Liver (tissue), 9 donors: ENCODE measurements around the gene SAA4. TPM values are rescaled to one million over a fixed set of nuclear protein-coding genes. Genes with fewer than 3 reads are reported as not detected.
A peak's percentile ranks its signal among the peaks of the same experiment; 100 is the strongest.

Experiments used
- DNase-seq: peaks from one replicate; pipeline ENCODE4 v3.0.0-alpha.2; 2017; ENCODE audit warnings: low spot score
- H3K27ac ChIP-seq, 2 donors: one replicate each; pipeline ENCODE4 v1.7.0; 2013; ENCODE audit warnings: inconsistent platforms in 2 of 2, low read length in 2 of 2, control low read depth in 1 of 2, low read depth in 1 of 2, mild to moderate bottlenecking in 1 of 2
- H3K27me3 ChIP-seq, 4 donors: one replicate each; pipeline versions ENCODE4 v1.6.1 to v1.7.0; 2013; ENCODE audit warnings: low read length in 3 of 4, inconsistent platforms in 1 of 4, mild to moderate bottlenecking in 1 of 4, moderate library complexity in 1 of 4; ENCODE audit not compliant: control insufficient read depth in 4 of 4, insufficient read depth in 4 of 4
- H3K36me3 ChIP-seq, 4 donors: one replicate each; pipeline versions ENCODE4 v1.6.1 to v1.7.0; 2013; ENCODE audit warnings: low read length in 3 of 4, mild to moderate bottlenecking in 3 of 4, low read depth in 1 of 4, moderate library complexity in 1 of 4; ENCODE audit not compliant: control insufficient read depth in 4 of 4, insufficient read depth in 3 of 4
- H3K4me1 ChIP-seq, 4 donors: one replicate each; pipeline versions ENCODE4 v1.6.1 to v1.7.0; 2013; ENCODE audit warnings: low read length in 3 of 4, mild to moderate bottlenecking in 3 of 4, moderate library complexity in 1 of 4; ENCODE audit not compliant: control insufficient read depth in 4 of 4, insufficient read depth in 4 of 4
- H3K4me3 ChIP-seq, 3 donors: one replicate each; pipeline versions ENCODE4 v1.6.1 to v1.7.0; 2013; ENCODE audit warnings: low read length in 3 of 3, control low read depth in 1 of 3, low read depth in 1 of 3, mild to moderate bottlenecking in 1 of 3
- H3K9ac ChIP-seq, 2 donors: one replicate each; pipeline ENCODE4 v1.7.0; 2013; ENCODE audit warnings: low read length in 2 of 2, mild to moderate bottlenecking in 2 of 2, moderate library complexity in 2 of 2, control low read depth in 1 of 2, low read depth in 1 of 2
- H3K9me3 ChIP-seq, 4 donors: one replicate each; pipeline versions ENCODE4 v1.6.1 to v1.7.0; 2013; ENCODE audit warnings: low read length in 3 of 4; ENCODE audit not compliant: control insufficient read depth in 4 of 4
- EGR1 ChIP-seq, 2 donors: IDR thresholded peaks; 2 replicates each; pipeline ENCODE4 v1.6.1; 2016 to 2018; ENCODE audit warnings: antibody characterized with exemption in 2 of 2, low read depth in 2 of 2
- FOXA1 ChIP-seq: IDR thresholded peaks from 2 replicates; pipeline ENCODE4 v1.6.1; 2016; ENCODE audit warnings: antibody characterized with exemption
- FOXA2 ChIP-seq: IDR thresholded peaks from 2 replicates; pipeline ENCODE4 v1.6.1; 2016; ENCODE audit warnings: antibody characterized with exemption
- GABPA ChIP-seq, 2 donors: IDR thresholded peaks in 1 of 2; conservative IDR thresholded peaks in 1 of 2; 2 replicates each; pipeline ENCODE4 v1.6.1; 2016; ENCODE audit warnings: antibody characterized with exemption in 2 of 2, mild to moderate bottlenecking in 1 of 2, moderate library complexity in 1 of 2
- HNF4A ChIP-seq, 2 donors: conservative IDR thresholded peaks; 2 replicates each; pipeline ENCODE4 v1.6.1; 2016; ENCODE audit warnings: antibody characterized with exemption in 2 of 2, mild to moderate bottlenecking in 2 of 2
- HNF4G ChIP-seq: IDR thresholded peaks from 2 replicates; pipeline ENCODE4 v1.6.1; 2016; ENCODE audit warnings: antibody characterized with exemption
- JUND ChIP-seq, 2 donors: IDR thresholded peaks; 2 replicates each; pipeline ENCODE4 v1.6.1; 2016; ENCODE audit warnings: antibody characterized with exemption in 2 of 2
- NR2F2 ChIP-seq: IDR thresholded peaks from 2 replicates; pipeline ENCODE4 v1.6.1; 2016; ENCODE audit warnings: antibody characterized with exemption
- RAD21 ChIP-seq, 2 donors: IDR thresholded peaks; 2 replicates each; pipeline ENCODE4 v1.6.1; 2016; ENCODE audit warnings: antibody characterized with exemption in 2 of 2, mild to moderate bottlenecking in 2 of 2
- RXRA ChIP-seq, 2 donors: IDR thresholded peaks; 2 replicates each; pipeline ENCODE4 v1.6.1; 2017 to 2018; ENCODE audit warnings: antibody characterized with exemption in 2 of 2, mild to moderate bottlenecking in 1 of 2
- SP1 ChIP-seq: IDR thresholded peaks from 2 replicates; pipeline ENCODE4 v1.6.1; 2018; ENCODE audit warnings: antibody characterized with exemption, mild to moderate bottlenecking
- TAF1 ChIP-seq: conservative IDR thresholded peaks from 2 replicates; pipeline ENCODE4 v1.6.1; 2016; ENCODE audit warnings: antibody characterized with exemption, mild to moderate bottlenecking
- YY1 ChIP-seq: IDR thresholded peaks from 2 replicates; pipeline ENCODE4 v1.6.1; 2016; ENCODE audit warnings: antibody characterized with exemption, mild to moderate bottlenecking
- polyA plus RNA-seq, 2 donors: library from polyadenylated mRNA; stranded (reverse) in 1 of 2; unstranded in 1 of 2; fragments of 200-250 nt in 1 of 2; fragments of >200 nt in 1 of 2; fragmentation: Nextera tagmentation in 1 of 2; extraction: Ambion mirVana in 1 of 2; gene quantifications; one replicate each; pipeline versions ENCODE4 v1.2.1 to v1.2.3, GENCODE V29; 2013 to 2015
- total RNA-seq, 2 donors: library from RNA; depleted of rRNA; stranded (reverse); fragments of >200 nt; gene quantifications; one replicate each; pipeline ENCODE4 v1.2.3, GENCODE V29; 2014
- TF ChIP-seq, protein P1 (sequence below): IDR thresholded peaks from 2 replicates; pipeline ENCODE4 v1.6.1; 2016; ENCODE audit warnings: antibody characterized with exemption
- TF ChIP-seq, protein P2 (sequence below): IDR thresholded peaks from 2 replicates; pipeline ENCODE4 v1.6.1; 2016; ENCODE audit warnings: antibody characterized with exemption
- TF ChIP-seq, protein P3 (sequence below): fragments of 150-350 bp; IDR thresholded peaks from 2 replicates; pipeline ENCODE4 v1.5.1; 2017; ENCODE audit warnings: improper control_type of control experiment, low read depth, low read length; ENCODE audit not compliant: missing input control
- TF ChIP-seq, protein P4 (sequence below): IDR thresholded peaks from 2 replicates; pipeline ENCODE4 v1.6.1; 2016; ENCODE audit warnings: antibody characterized with exemption, mild to moderate bottlenecking
- TF ChIP-seq, protein P5 (sequence below): IDR thresholded peaks from 2 replicates; pipeline ENCODE4 v1.6.1; 2016; ENCODE audit warnings: antibody characterized with exemption
- donor health status: healthy.
- donor health status: healthy.
- donor health status: healthy.
- donor health status: healthy.
- donor health status: healthy.

Gene SAA4
- total and polyA plus RNA-seq, 4 donors: 84.9 to 4,017 (median 1,127) TPM

DNA sequence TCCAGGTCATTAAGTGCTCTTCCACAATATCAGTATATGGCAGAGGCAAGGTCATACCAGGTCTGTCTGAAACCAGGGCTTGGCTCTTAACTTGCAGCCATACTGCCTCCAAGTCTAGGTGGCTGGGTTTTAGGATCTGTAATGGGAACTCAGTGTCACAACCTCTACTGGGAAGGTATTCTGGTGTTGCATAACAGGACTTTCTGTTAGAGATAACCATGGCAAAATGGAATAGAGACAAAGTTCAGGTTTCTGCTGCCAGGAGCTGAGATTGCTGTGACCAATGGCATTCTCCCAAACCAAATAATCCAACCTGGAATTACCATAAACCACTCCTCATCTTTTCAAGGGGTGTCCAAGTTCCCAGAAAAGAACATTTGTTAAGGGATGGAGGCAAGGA, 22.7 kb upstream of the SAA4 start:
- H3K9me3 ChIP-seq: no peaks in the 10 kb centered on the region
- peak; percentile 93 for TF ChIP-seq YY1
- TF ChIP-seq, protein P1, sequence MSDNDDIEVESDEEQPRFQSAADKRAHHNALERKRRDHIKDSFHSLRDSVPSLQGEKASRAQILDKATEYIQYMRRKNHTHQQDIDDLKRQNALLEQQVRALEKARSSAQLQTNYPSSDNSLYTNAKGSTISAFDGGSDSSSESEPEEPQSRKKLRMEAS: peak; percentile 87
- TF ChIP-seq NR2F2: no peak
- TF ChIP-seq JUND (IDR thresholded peaks at IDR 0.05): peak; percentile 81 to 89
- peak; percentile 39 to 51 for TF ChIP-seq RAD21 (IDR thresholded peaks at IDR 0.05)
- TF ChIP-seq, protein P2, sequence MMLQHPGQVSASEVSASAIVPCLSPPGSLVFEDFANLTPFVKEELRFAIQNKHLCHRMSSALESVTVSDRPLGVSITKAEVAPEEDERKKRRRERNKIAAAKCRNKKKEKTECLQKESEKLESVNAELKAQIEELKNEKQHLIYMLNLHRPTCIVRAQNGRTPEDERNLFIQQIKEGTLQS: no peak
- peak in 1 of 2 donors; percentile 68 for TF ChIP-seq GABPA (IDR thresholded peaks at IDR 0.05 in 1 of 2, conservative IDR thresholded peaks at IDR 0.05 in 1 of 2)
- TF ChIP-seq TAF1: no peak
- peak; percentile 60 for TF ChIP-seq HNF4G
- peak in 1 of 2 donors; percentile 59 for TF ChIP-seq EGR1 (IDR thresholded peaks at IDR 0.05; ENCODE audit: low read depth in 2 of 2)
- peak; percentile 95 to 97 for TF ChIP-seq HNF4A (conservative IDR thresholded peaks at IDR 0.05)
- TF ChIP-seq RXRA (IDR thresholded peaks at IDR 0.05): peak; percentile 86 to 96
- TF ChIP-seq, protein P3, sequence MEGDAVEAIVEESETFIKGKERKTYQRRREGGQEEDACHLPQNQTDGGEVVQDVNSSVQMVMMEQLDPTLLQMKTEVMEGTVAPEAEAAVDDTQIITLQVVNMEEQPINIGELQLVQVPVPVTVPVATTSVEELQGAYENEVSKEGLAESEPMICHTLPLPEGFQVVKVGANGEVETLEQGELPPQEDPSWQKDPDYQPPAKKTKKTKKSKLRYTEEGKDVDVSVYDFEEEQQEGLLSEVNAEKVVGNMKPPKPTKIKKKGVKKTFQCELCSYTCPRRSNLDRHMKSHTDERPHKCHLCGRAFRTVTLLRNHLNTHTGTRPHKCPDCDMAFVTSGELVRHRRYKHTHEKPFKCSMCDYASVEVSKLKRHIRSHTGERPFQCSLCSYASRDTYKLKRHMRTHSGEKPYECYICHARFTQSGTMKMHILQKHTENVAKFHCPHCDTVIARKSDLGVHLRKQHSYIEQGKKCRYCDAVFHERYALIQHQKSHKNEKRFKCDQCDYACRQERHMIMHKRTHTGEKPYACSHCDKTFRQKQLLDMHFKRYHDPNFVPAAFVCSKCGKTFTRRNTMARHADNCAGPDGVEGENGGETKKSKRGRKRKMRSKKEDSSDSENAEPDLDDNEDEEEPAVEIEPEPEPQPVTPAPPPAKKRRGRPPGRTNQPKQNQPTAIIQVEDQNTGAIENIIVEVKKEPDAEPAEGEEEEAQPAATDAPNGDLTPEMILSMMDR: no peak
- no peak for TF ChIP-seq FOXA1
- TF ChIP-seq, protein P4, sequence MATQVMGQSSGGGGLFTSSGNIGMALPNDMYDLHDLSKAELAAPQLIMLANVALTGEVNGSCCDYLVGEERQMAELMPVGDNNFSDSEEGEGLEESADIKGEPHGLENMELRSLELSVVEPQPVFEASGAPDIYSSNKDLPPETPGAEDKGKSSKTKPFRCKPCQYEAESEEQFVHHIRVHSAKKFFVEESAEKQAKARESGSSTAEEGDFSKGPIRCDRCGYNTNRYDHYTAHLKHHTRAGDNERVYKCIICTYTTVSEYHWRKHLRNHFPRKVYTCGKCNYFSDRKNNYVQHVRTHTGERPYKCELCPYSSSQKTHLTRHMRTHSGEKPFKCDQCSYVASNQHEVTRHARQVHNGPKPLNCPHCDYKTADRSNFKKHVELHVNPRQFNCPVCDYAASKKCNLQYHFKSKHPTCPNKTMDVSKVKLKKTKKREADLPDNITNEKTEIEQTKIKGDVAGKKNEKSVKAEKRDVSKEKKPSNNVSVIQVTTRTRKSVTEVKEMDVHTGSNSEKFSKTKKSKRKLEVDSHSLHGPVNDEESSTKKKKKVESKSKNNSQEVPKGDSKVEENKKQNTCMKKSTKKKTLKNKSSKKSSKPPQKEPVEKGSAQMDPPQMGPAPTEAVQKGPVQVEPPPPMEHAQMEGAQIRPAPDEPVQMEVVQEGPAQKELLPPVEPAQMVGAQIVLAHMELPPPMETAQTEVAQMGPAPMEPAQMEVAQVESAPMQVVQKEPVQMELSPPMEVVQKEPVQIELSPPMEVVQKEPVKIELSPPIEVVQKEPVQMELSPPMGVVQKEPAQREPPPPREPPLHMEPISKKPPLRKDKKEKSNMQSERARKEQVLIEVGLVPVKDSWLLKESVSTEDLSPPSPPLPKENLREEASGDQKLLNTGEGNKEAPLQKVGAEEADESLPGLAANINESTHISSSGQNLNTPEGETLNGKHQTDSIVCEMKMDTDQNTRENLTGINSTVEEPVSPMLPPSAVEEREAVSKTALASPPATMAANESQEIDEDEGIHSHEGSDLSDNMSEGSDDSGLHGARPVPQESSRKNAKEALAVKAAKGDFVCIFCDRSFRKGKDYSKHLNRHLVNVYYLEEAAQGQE: peak; percentile 43
- peak; percentile 29 for TF ChIP-seq FOXA2
- peak; percentile 90 for TF ChIP-seq SP1
- TF ChIP-seq, protein P5, sequence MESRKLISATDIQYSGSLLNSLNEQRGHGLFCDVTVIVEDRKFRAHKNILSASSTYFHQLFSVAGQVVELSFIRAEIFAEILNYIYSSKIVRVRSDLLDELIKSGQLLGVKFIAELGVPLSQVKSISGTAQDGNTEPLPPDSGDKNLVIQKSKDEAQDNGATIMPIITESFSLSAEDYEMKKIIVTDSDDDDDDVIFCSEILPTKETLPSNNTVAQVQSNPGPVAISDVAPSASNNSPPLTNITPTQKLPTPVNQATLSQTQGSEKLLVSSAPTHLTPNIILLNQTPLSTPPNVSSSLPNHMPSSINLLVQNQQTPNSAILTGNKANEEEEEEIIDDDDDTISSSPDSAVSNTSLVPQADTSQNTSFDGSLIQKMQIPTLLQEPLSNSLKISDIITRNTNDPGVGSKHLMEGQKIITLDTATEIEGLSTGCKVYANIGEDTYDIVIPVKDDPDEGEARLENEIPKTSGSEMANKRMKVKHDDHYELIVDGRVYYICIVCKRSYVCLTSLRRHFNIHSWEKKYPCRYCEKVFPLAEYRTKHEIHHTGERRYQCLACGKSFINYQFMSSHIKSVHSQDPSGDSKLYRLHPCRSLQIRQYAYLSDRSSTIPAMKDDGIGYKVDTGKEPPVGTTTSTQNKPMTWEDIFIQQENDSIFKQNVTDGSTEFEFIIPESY: peak; percentile 87
- no peak overlapping the region for H3K4me3 ChIP-seq
- peaks cover 8 to 29% (median 14%) of the 10 kb centered on the region in 4 donors for H3K4me1 ChIP-seq
- no peak for DNase-seq
- H3K27ac ChIP-seq: peak overlapping the region; percentile 67 to 88
- no peak overlapping the region for H3K9ac ChIP-seq
- no peaks in the 10 kb centered on the region for H3K27me3 ChIP-seq
- H3K36me3 ChIP-seq: no peaks in the 10 kb centered on the region
